Sigmoid colon (tissue), 4 donors: ENCODE data around the gene DCUN1D2.

Source experiments
- POLR2A ChIP-seq, 2 donors: fragments of 450-650 bp; IDR thresholded peaks; one replicate each; pipeline ENCODE4 v1.6.1; 2016; ENCODE audit warnings: antibody characterized with exemption in 2 of 2, mild to moderate bottlenecking in 2 of 2, moderate library complexity in 2 of 2
- POLR2AphosphoS5 ChIP-seq, 4 donors: sonication (generic); formaldehyde crosslinking; IDR thresholded peaks; one replicate each; pipeline ENCODE4 v1.6.1; 2017; ENCODE audit warnings: antibody characterized with exemption in 4 of 4
- TF ChIP-seq, protein P1 (sequence below), 4 experiments: fragments of 450-650 bp in 3 of 4; fragments of 200-600 bp in 1 of 4; IDR thresholded peaks; one replicate each; pipeline ENCODE4 v1.5.1; 2016 to 2019; ENCODE audit warnings: antibody characterized with exemption in 4 of 4, mild to moderate bottlenecking in 3 of 4, moderate library complexity in 2 of 4

DNA sequence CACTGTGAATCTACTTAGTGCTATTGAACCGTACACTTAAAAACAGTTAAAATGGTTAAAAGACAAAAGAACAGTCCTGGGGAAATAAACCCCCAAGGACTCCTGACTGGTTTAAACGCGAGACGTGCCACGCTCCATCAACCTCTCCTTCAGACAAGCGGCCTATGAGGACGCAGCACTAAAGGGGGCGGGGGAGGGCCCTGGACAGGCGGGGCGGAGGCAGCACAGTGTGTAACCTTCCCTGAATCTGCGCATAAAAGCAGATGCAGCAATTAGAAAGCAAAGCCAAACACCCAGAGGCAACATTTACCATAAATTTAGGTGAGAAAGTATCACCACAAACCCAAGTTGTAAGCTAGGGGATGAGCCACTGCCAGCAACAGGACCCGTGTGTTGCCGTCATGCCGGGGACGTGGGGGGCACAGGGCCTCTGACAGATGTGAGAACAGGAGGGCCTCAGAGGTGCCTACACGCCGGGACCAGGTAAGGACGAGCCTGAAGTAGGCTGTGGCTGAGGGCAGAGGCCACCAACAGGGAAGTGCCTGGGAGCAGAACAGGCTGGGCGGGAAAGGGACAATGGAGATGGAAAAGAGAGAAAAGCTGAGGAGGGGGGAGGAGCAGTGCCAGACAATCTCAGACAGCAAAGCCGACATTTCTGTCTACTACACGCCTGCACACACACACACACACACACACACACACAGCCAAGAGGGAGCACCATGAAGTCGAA lies 21.9 kb downstream of the DCUN1D2 start:
- TF ChIP-seq, protein P1, sequence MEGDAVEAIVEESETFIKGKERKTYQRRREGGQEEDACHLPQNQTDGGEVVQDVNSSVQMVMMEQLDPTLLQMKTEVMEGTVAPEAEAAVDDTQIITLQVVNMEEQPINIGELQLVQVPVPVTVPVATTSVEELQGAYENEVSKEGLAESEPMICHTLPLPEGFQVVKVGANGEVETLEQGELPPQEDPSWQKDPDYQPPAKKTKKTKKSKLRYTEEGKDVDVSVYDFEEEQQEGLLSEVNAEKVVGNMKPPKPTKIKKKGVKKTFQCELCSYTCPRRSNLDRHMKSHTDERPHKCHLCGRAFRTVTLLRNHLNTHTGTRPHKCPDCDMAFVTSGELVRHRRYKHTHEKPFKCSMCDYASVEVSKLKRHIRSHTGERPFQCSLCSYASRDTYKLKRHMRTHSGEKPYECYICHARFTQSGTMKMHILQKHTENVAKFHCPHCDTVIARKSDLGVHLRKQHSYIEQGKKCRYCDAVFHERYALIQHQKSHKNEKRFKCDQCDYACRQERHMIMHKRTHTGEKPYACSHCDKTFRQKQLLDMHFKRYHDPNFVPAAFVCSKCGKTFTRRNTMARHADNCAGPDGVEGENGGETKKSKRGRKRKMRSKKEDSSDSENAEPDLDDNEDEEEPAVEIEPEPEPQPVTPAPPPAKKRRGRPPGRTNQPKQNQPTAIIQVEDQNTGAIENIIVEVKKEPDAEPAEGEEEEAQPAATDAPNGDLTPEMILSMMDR (IDR thresholded peaks at IDR 0.05), result no peak
- no peak for TF ChIP-seq POLR2A (IDR thresholded peaks at IDR 0.05)
- no peak for TF ChIP-seq POLR2AphosphoS5 (IDR thresholded peaks at IDR 0.05)
